K562 (cell line): ENCODE measurements around the gene SH3BP5. TPM values are rescaled to one million over a fixed set of nuclear protein-coding genes. Genes with fewer than 3 reads are reported as not detected.

ENCODE experiments used
- BCOR ChIP-seq: fragments of 450-650 bp; IDR thresholded peaks from 2 replicates; pipeline ENCODE4 v1.6.1; 2016
- FOXK1 ChIP-seq: sonication (generic); formaldehyde crosslinking; IDR thresholded peaks from 2 replicates; pipeline ENCODE4 v1.8.0; 2022; ENCODE audit warnings: missing genetic modification reagents, mild to moderate bottlenecking, borderline replicate concordance
- HCFC1 ChIP-seq: IDR thresholded peaks from 2 replicates; pipeline ENCODE4 v1.6.1; 2012; ENCODE audit warnings: low read depth, low read length, improper control_type of control experiment
- MTF1 ChIP-seq: fragments of 250-450 bp; sonication (Bioruptor Pico); IDR thresholded peaks from 2 replicates; pipeline ENCODE4 v1.9.0; 2021; ENCODE audit warnings: moderate library complexity, mild to moderate bottlenecking, inconsistent platforms, borderline replicate concordance
- NEUROD1 ChIP-seq: fragments of 150-350 bp; IDR thresholded peaks from 2 replicates; pipeline ENCODE4 v1.6.1; 2014; ENCODE audit warnings: borderline replicate concordance, low read length, low read depth; ENCODE audit not compliant: partially characterized antibody
- NR4A1 ChIP-seq, 2 experiments: fragments of 250-450 bp in 1 of 2; fragments of 450-650 bp in 1 of 2; sonication (Bioruptor Pico) in 1 of 2; IDR thresholded peaks; 2 replicates each; pipeline versions ENCODE4 v1.4.0 to v1.6.1; 2016 to 2020; ENCODE audit warnings: mild to moderate bottlenecking in 2 of 2, missing compliant biosample characterization in 1 of 2, missing genetic modification characterization in 1 of 2, moderate library complexity in 1 of 2
- RFX5 ChIP-seq: IDR thresholded peaks from 2 replicates; pipeline ENCODE4 v1.6.1; 2011; ENCODE audit warnings: low read depth, mild to moderate bottlenecking, improper control_type of control experiment, low read length
- SMAD3 ChIP-seq: fragments of 450-650 bp; formaldehyde crosslinking; conservative IDR thresholded peaks from 2 replicates; pipeline ENCODE4 v1.4.0; 2020; ENCODE audit warnings: mild to moderate bottlenecking
- SMARCA4 ChIP-seq: fragments of 450-650 bp; IDR thresholded peaks from 2 replicates; pipeline ENCODE4 v1.6.1; 2016
- SRSF3 ChIP-seq: fragments of 200-400 bp; formaldehyde crosslinking; IDR thresholded peaks from 2 replicates; pipeline ENCODE4 v1.6.1; 2016; ENCODE audit warnings: mild to moderate bottlenecking, low read length, moderate library complexity; ENCODE audit not compliant: insufficient read depth
- ZNF354B ChIP-seq: fragments of 250-450 bp; sonication (Bioruptor Pico); IDR thresholded peaks from 2 replicates; pipeline ENCODE4 v1.4.0; 2020
- ZNF668 ChIP-seq: fragments of 250-450 bp; sonication (Bioruptor Pico); IDR thresholded peaks from 2 replicates; pipeline ENCODE4 v1.8.0; 2022; ENCODE audit warnings: mild to moderate bottlenecking, inconsistent platforms
- ZNF830 ChIP-seq: fragments of 250-450 bp; sonication (Bioruptor Pico); IDR thresholded peaks from 2 replicates; pipeline ENCODE4 v1.5.0; 2021; ENCODE audit warnings: mild to moderate bottlenecking
- polyA plus RNA-seq, 8 experiments: library from polyadenylated mRNA; depleted of rRNA in 4 of 8; stranded (reverse) in 5 of 8; unstranded in 3 of 8; fragments of >200 nt; fragmentation: Nextera tagmentation in 2 of 8; fragmentation: Illumina TruSeq in 1 of 8; extraction: Ambion mirVana in 2 of 8; extraction: Trizol in 1 of 8; gene quantifications; 2 replicates each; pipeline versions ENCODE4 v1.2.1 to v1.2.3, GENCODE V29; 2011 to 2014; ENCODE audit warnings: inconsistent platforms in 1 of 8, missing spikeins in 1 of 8
- total RNA-seq, 7 experiments: library from RNA; depleted of rRNA in 6 of 7; stranded (reverse); fragments of >200 nt in 6 of 7; fragmentation: Illumina TruSeq in 2 of 7; extraction: Trizol in 2 of 7; gene quantifications; 2 replicates each; pipeline versions ENCODE4 v1.2.1 to v1.2.3, GENCODE V29; 2011 to 2021; ENCODE audit warnings: low replicate concordance in 1 of 7
- TF ChIP-seq, protein P1 (sequence below): fragments of 450-650 bp; formaldehyde crosslinking; IDR thresholded peaks from 2 replicates; pipeline ENCODE4 v1.4.0; 2022; ENCODE audit warnings: mild to moderate bottlenecking, moderate library complexity
- TF ChIP-seq, protein P2 (sequence below): fragments of 450-650 bp; IDR thresholded peaks from 2 replicates; pipeline ENCODE4 v1.6.1; 2018; ENCODE audit not compliant: partially characterized antibody
- TF ChIP-seq, protein P3 (sequence below): fragments of 250-450 bp; sonication (Bioruptor Pico); IDR thresholded peaks from 2 replicates; pipeline ENCODE4 v1.4.0; 2020; ENCODE audit warnings: mild to moderate bottlenecking
- TF ChIP-seq, protein P4 (sequence below), 3 experiments: fragments of 200-800 bp in 1 of 3; fragments of 250-450 bp in 1 of 3; fragments of 450-650 bp in 1 of 3; sonication (Bioruptor Pico) in 1 of 3; sonication (Bioruptor generic) in 1 of 3; formaldehyde crosslinking in 1 of 3; IDR thresholded peaks; 2 replicates each; pipeline versions ENCODE4 v1.6.1 to v1.8.0; 2016 to 2022; ENCODE audit warnings: mild to moderate bottlenecking in 2 of 3, missing genetic modification characterization in 2 of 3, missing compliant biosample characterization in 1 of 3, moderate library complexity in 1 of 3

SH3BP5 gene
- total and polyA plus RNA-seq, 9 of the 15 experiments (the other 6 are each of a cell fraction or from before 2014, with no cell fraction given) = 2.9 to 29.0 (median 14.9) TPM

DNA sequence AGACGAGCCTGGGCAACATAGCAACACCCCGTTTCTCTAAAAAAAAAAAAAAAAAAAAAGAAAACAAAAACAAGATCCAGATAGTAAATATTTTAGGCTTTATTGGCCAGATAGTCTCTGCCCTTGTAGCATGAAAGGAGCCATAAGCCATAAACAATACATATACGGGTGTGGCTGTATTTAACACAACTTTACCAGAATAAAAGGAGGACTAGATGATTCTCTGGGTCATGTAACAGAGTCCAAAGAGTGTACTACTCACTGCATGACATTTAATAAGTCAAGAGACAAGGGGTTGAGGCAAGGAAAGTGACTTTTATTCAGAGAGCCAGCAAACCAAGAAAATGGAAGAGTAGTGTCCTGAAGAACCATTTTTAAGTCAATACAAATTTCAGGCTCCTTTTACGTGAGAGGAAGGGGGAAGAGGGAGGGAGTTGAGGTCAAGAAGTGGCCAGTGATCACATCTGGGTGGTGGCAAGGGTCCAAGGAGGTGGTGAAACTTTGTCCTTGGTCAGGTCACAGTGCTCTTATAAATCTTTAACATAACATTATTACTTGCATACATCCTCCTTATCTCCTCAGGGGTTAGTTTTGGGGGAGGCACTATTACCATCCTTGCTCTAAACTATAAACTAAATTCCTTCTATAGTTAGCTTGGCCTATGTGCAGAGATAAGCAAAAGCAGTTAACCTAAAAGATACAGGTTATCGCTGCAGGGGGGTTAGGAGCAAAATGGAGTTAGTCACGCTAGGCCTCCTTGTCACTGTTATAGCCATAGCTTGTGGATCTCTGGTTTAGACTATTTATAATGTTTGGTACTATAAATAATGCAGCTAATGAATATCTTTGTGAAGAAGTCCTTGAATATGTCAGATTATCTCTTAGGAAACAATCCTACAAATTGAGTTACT lies 48.8 kb upstream of the SH3BP5 start (continued):
- TF ChIP-seq, protein P1, sequence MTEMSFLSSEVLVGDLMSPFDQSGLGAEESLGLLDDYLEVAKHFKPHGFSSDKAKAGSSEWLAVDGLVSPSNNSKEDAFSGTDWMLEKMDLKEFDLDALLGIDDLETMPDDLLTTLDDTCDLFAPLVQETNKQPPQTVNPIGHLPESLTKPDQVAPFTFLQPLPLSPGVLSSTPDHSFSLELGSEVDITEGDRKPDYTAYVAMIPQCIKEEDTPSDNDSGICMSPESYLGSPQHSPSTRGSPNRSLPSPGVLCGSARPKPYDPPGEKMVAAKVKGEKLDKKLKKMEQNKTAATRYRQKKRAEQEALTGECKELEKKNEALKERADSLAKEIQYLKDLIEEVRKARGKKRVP = peak; percentile 84
- no peak for TF ChIP-seq BCOR
- peak; percentile 81 for TF ChIP-seq ZNF354B
- no peak for TF ChIP-seq SRSF3
- TF ChIP-seq ZNF830 (CRISPR knock-in tag) = no peak
- no peak for TF ChIP-seq NEUROD1
- no peak for TF ChIP-seq MTF1
- no peak for TF ChIP-seq RFX5
- peak; percentile 92 for TF ChIP-seq ZNF668 (CRISPR knock-in tag)
- TF ChIP-seq, protein P2, sequence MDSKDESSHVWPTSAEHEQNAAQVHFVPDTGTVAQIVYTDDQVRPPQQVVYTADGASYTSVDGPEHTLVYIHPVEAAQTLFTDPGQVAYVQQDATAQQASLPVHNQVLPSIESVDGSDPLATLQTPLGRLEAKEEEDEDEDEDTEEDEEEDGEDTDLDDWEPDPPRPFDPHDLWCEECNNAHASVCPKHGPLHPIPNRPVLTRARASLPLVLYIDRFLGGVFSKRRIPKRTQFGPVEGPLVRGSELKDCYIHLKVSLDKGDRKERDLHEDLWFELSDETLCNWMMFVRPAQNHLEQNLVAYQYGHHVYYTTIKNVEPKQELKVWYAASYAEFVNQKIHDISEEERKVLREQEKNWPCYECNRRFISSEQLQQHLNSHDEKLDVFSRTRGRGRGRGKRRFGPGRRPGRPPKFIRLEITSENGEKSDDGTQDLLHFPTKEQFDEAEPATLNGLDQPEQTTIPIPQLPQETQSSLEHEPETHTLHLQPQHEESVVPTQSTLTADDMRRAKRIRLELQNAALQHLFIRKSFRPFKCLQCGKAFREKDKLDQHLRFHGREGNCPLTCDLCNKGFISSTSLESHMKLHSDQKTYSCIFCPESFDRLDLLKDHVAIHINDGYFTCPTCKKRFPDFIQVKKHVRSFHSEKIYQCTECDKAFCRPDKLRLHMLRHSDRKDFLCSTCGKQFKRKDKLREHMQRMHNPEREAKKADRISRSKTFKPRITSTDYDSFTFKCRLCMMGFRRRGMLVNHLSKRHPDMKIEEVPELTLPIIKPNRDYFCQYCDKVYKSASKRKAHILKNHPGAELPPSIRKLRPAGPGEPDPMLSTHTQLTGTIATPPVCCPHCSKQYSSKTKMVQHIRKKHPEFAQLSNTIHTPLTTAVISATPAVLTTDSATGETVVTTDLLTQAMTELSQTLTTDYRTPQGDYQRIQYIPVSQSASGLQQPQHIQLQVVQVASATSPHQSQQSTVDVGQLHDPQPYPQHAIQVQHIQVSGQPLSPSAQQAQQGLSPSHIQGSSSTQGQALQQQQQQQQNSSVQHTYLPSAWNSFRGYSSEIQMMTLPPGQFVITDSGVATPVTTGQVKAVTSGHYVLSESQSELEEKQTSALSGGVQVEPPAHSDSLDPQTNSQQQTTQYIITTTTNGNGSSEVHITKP = no peak
- TF ChIP-seq SMAD3 (CRISPR knock-in tag) = peak; percentile 97
- TF ChIP-seq NR4A1 (CRISPR knock-in tag; IDR thresholded peaks at IDR 0.05) = 0 out of 2 replicates have a peak, but pooled peaks have one; percentile 70
- TF ChIP-seq NR4A1 (tag; IDR thresholded peaks at IDR 0.05) = peak; percentile 98
- no peak for TF ChIP-seq HCFC1
- no peak for TF ChIP-seq FOXK1 (CRISPR knock-in tag)
- TF ChIP-seq, protein P3, sequence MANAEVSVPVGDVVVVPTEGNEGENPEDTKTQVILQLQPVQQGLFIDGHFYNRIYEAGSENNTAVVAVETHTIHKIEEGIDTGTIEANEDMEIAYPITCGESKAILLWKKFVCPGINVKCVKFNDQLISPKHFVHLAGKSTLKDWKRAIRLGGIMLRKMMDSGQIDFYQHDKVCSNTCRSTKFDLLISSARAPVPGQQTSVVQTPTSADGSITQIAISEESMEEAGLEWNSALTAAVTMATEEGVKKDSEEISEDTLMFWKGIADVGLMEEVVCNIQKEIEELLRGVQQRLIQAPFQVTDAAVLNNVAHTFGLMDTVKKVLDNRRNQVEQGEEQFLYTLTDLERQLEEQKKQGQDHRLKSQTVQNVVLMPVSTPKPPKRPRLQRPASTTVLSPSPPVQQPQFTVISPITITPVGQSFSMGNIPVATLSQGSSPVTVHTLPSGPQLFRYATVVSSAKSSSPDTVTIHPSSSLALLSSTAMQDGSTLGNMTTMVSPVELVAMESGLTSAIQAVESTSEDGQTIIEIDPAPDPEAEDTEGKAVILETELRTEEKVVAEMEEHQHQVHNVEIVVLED (CRISPR knock-in tag) = peak; percentile 64
- TF ChIP-seq, protein P4, sequence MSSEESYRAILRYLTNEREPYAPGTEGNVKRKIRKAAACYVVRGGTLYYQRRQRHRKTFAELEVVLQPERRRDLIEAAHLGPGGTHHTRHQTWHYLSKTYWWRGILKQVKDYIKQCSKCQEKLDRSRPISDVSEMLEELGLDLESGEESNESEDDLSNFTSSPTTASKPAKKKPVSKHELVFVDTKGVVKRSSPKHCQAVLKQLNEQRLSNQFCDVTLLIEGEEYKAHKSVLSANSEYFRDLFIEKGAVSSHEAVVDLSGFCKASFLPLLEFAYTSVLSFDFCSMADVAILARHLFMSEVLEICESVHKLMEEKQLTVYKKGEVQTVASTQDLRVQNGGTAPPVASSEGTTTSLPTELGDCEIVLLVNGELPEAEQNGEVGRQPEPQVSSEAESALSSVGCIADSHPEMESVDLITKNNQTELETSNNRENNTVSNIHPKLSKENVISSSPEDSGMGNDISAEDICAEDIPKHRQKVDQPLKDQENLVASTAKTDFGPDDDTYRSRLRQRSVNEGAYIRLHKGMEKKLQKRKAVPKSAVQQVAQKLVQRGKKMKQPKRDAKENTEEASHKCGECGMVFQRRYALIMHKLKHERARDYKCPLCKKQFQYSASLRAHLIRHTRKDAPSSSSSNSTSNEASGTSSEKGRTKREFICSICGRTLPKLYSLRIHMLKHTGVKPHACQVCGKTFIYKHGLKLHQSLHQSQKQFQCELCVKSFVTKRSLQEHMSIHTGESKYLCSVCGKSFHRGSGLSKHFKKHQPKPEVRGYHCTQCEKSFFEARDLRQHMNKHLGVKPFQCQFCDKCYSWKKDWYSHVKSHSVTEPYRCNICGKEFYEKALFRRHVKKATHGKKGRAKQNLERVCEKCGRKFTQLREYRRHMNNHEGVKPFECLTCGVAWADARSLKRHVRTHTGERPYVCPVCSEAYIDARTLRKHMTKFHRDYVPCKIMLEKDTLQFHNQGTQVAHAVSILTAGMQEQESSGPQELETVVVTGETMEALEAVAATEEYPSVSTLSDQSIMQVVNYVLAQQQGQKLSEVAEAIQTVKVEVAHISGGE (CRISPR knock-in tag; IDR thresholded peaks at IDR 0.05) = peak in 1 of 3 experiments; percentile 65; a peak in 2 of 6 replicates
- TF ChIP-seq SMARCA4 = no peak
